ENCODE results near the gene FN3KRP.

GRCh38 chr17:82718986-82719685 lies 2.6 kb downstream of the FN3KRP start:
- TF ChIP-seq, protein P1, sequence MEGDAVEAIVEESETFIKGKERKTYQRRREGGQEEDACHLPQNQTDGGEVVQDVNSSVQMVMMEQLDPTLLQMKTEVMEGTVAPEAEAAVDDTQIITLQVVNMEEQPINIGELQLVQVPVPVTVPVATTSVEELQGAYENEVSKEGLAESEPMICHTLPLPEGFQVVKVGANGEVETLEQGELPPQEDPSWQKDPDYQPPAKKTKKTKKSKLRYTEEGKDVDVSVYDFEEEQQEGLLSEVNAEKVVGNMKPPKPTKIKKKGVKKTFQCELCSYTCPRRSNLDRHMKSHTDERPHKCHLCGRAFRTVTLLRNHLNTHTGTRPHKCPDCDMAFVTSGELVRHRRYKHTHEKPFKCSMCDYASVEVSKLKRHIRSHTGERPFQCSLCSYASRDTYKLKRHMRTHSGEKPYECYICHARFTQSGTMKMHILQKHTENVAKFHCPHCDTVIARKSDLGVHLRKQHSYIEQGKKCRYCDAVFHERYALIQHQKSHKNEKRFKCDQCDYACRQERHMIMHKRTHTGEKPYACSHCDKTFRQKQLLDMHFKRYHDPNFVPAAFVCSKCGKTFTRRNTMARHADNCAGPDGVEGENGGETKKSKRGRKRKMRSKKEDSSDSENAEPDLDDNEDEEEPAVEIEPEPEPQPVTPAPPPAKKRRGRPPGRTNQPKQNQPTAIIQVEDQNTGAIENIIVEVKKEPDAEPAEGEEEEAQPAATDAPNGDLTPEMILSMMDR (conservative IDR thresholded peaks at IDR 0.05; ENCODE audit: low read depth, low read length), result no peak
- TF ChIP-seq EZH2 (IDR thresholded peaks at IDR 0.05; ENCODE audit: borderline replicate concordance, low read depth, low read length, poor library complexity, severe bottlenecking), result no peak
